COLO668 (cell line): ENCODE measurements around the gene MAPK1.
"Not testable (repeated sequence)": the region's sequence is repeated elsewhere in the genome, so short reads cannot be mapped to it uniquely, and the experiment has no call there.

Experiments
- DNase-seq: peaks from one replicate; lab custom pipeline; 2025; ENCODE audit not compliant: unreplicated experiment; lab: John Stamatoyannopoulos, UW

MAPK1 gene

GRCh38 chr22:21758091-21758864, 109.2 kb downstream of the MAPK1 start:
- no peak for DNase-seq

GRCh38 chr22:21755851-21756284, 111.6 kb downstream of the MAPK1 start:
- no peak for DNase-seq

- DNase-seq: no peak
Observed at GRCh38 chr22:21754523-21754922, 112.9 kb downstream of the MAPK1 start.

GRCh38 chr22:21753374-21754111, 113.9 kb downstream of the MAPK1 start:
- no peak for DNase-seq

- DNase-seq: no peak
Observed at GRCh38 chr22:21752276-21752675, 115.2 kb downstream of the MAPK1 start.

- no peak for DNase-seq
Observed at GRCh38 chr22:21745948-21746347, 121.5 kb downstream of the MAPK1 start.

GRCh38 chr22:21744917-21745316, 122.5 kb downstream of the MAPK1 start:
- DNase-seq: not testable (repeated sequence)

GRCh38 chr22:21741790-21742189, 125.7 kb downstream of the MAPK1 start:
- no peak for DNase-seq

GRCh38 chr22:21741059-21741458, 126.4 kb downstream of the MAPK1 start:
- DNase-seq: no peak

- no peak for DNase-seq
Observed at GRCh38 chr22:21739828-21740377, 127.5 kb downstream of the MAPK1 start.

GRCh38 chr22:21738966-21739365, 128.5 kb downstream of the MAPK1 start:
- DNase-seq: no peak

GRCh38 chr22:21738081-21738480, 129.4 kb downstream of the MAPK1 start:
- DNase-seq: no peak

- no peak for DNase-seq
Observed at GRCh38 chr22:21736948-21737347, 130.5 kb downstream of the MAPK1 start.

- no peak for DNase-seq
Observed at GRCh38 chr22:21736084-21736642, 131.3 kb downstream of the MAPK1 start.

- peak; percentile 94 for DNase-seq
Observed at GRCh38 chr22:21735200-21736083, 132.0 kb downstream of the MAPK1 start, which contains the start of gene YPEL1. TSS of gene YPEL1 (minus strand) at chr22:21735794. CDS start at chr22:21710744, 25,050 bp downstream.

GRCh38 chr22:21734540-21735199, 132.8 kb downstream of the MAPK1 start:
- DNase-seq: peak; percentile 5

- DNase-seq: no peak
Observed at GRCh38 chr22:21731503-21731902, 135.9 kb downstream of the MAPK1 start.

GRCh38 chr22:21730535-21731308, 136.7 kb downstream of the MAPK1 start:
- no peak for DNase-seq

GRCh38 chr22:21729184-21729583, 138.3 kb downstream of the MAPK1 start:
- not testable (repeated sequence) for DNase-seq
